GM20000 (cell line): ENCODE data around the gene MEF2B.
A peak's percentile ranks its signal among the peaks of the same experiment; 100 is the strongest.
"Not testable (repeated sequence)": the region's sequence is repeated elsewhere in the genome, so short reads cannot be mapped to it uniquely, and the experiment has no call there.

ENCODE experiments used
- DNase-seq: peaks from one replicate; pipeline ENCODE4 v3.0.0; 2012; ENCODE audit warnings: low spot score
- CTCF ChIP-seq: IDR thresholded peaks from 2 replicates; pipeline ENCODE4 v1.5.1; 2012; ENCODE audit warnings: mild to moderate bottlenecking, control low read depth; ENCODE audit errors: extremely low read depth, missing control alignments

Gene MEF2B

GRCh38 chr19:19152668-19153384, 17.2 kb downstream of the MEF2B start:
- no peak for DNase-seq
- no peak for TF ChIP-seq CTCF

GRCh38 chr19:19151418-19151817, 18.6 kb downstream of the MEF2B start:
- peak; percentile 67 for DNase-seq
- no peak for TF ChIP-seq CTCF

GRCh38 chr19:19149435-19149834, 20.6 kb downstream of the MEF2B start:
- TF ChIP-seq CTCF = no peak
- DNase-seq = no peak

GRCh38 chr19:19148504-19148903, 21.6 kb downstream of the MEF2B start:
- DNase-seq = not testable (repeated sequence)

GRCh38 chr19:19147344-19147743, 22.7 kb downstream of the MEF2B start:
- no peak for DNase-seq
- no peak for TF ChIP-seq CTCF

GRCh38 chr19:19146865-19147264, 23.2 kb downstream of the MEF2B start:
- no peak for TF ChIP-seq CTCF
- no peak for DNase-seq

- TF ChIP-seq CTCF = peak; percentile 91
- peak; percentile 89 for DNase-seq
Observed at GRCh38 chr19:19145684-19146608, 24.1 kb downstream of the MEF2B start.
